Activated naive CD4-positive, alpha-beta T cell treated with anti-CD3 and anti-CD28 coated beads, Interleukin-2, amount 10 ng/mL, durations not matched to agents 7 days and 5 days (primary cell): Measurements from ENCODE around the gene MYO9A.

ENCODE experiments used
- CTCF ChIA-PET: fragments of 350-600 bp; sonication (Branson Sonifier 250); formaldehyde crosslinking; loops from one replicate; lab custom pipeline; 2021; ENCODE audit warnings: antibody characterized with exemption; lab: Charles Lee
- DNase-seq: peaks from one replicate; pipeline ENCODE4 v3.0.0-alpha.2; 2020
- H3K27ac Mint-ChIP-seq: one replicate; pipeline ENCODE4 v1.8.0; 2021; ENCODE audit warnings: mild to moderate bottlenecking, moderate library complexity, mixed read lengths
- H3K27me3 Mint-ChIP-seq: one replicate; pipeline ENCODE4 v1.8.0; 2021; ENCODE audit warnings: mild to moderate bottlenecking, mixed read lengths
- H3K36me3 Mint-ChIP-seq: one replicate; pipeline ENCODE4 v1.8.0; 2021; ENCODE audit warnings: mixed read lengths
- H3K4me1 Mint-ChIP-seq: one replicate; pipeline ENCODE4 v1.8.0; 2021; ENCODE audit warnings: mixed read lengths
- H3K4me3 Mint-ChIP-seq: one replicate; pipeline ENCODE4 v1.8.0; 2021; ENCODE audit warnings: mild to moderate bottlenecking, moderate library complexity, mixed read lengths
- H3K9me3 Mint-ChIP-seq: one replicate; pipeline ENCODE4 v1.8.0; 2021; ENCODE audit warnings: mixed read lengths

MYO9A gene

GRCh38 chr15:71962537-71962936 lies 155.4 kb downstream of the MYO9A start:
- no peaks in the 10 kb centered on the region for H3K4me1 Mint-ChIP-seq
- CTCF ChIA-PET = no interaction called here
- DNase-seq = no peak
- no peak overlapping the region for H3K4me3 Mint-ChIP-seq
- H3K27ac Mint-ChIP-seq = no peak overlapping the region
- no peaks in the 10 kb centered on the region for H3K27me3 Mint-ChIP-seq
- no peaks in the 10 kb centered on the region for H3K36me3 Mint-ChIP-seq
- H3K9me3 Mint-ChIP-seq = no peaks in the 10 kb centered on the region

GRCh38 chr15:71957026-71957425 lies 160.9 kb downstream of the MYO9A start:
- Mint-ChIP-seq H3K4me3 (no peak overlapping the region), H3K4me1 (no peaks in the 10 kb centered on the region), H3K27ac (no peak overlapping the region), H3K9me3 (no peaks in the 10 kb centered on the region), H3K27me3 (no peaks in the 10 kb centered on the region), H3K36me3 (no peaks in the 10 kb centered on the region)
- no peak for DNase-seq
- CTCF ChIA-PET = no interaction called here

GRCh38 chr15:71951134-71951533 lies 166.8 kb downstream of the MYO9A start:
- Mint-ChIP-seq H3K27ac (no peak overlapping the region), H3K4me3 (no peak overlapping the region), H3K36me3 (peaks cover 1% of the 10 kb centered on the region), H3K27me3 (no peaks in the 10 kb centered on the region), H3K9me3 (no peaks in the 10 kb centered on the region), H3K4me1 (no peaks in the 10 kb centered on the region)
- CTCF ChIA-PET = no interaction called here
- DNase-seq = no peak

DNA sequence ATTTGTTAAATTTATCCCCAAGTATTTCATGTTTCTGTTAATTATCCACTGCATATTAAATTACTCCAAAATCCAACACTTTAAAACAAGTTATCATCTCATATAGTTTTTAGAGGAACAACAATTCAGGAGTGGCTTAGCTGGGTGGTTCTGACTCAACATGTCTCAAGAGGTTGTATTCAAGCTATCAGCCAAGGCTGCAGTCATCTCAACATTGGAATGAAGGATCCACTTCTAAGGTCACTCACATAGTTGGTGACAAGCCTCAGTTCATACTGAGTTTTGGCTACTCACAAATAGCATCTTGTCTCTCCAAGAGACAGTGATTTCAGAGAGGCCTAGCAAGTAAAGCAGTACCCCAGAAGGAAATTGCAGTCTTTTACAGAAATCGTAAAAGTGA lies 172.9 kb downstream of the MYO9A start:
- Mint-ChIP-seq H3K27me3 (no peaks in the 10 kb centered on the region), H3K9me3 (no peaks in the 10 kb centered on the region), H3K36me3 (no peaks in the 10 kb centered on the region), H3K4me3 (no peak overlapping the region), H3K27ac (no peak overlapping the region), H3K4me1 (no peaks in the 10 kb centered on the region)
- CTCF ChIA-PET = interaction anchor here (0.6 kb wide), 1 partner anchor 144 kb away, joined by 3 read pairs; no protein-coding TSS in a partner anchor
- no peak for DNase-seq

DNA sequence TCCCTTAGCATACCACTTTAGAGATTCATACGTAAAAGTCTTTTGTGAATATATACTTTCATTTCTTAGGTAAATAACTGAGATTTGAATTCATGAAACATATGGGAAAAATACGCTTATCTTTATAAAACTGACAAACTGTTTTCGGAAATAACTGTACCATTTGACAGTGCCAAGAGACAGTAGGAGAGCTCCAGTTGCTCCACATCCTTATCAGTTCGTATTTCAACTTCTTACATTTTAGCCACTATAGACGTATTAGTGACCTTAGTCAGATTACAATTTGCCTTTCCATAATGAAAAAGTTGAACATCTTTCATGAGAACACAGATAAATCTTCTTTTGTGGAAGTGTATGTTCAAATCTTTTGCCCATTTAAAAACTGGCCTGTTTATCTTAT lies 174.1 kb downstream of the MYO9A start:
- Mint-ChIP-seq H3K4me1 (no peaks in the 10 kb centered on the region), H3K9me3 (no peaks in the 10 kb centered on the region), H3K27me3 (no peaks in the 10 kb centered on the region), H3K36me3 (no peaks in the 10 kb centered on the region), H3K27ac (no peak overlapping the region), H3K4me3 (no peak overlapping the region)
- DNase-seq = no peak
- CTCF ChIA-PET = no interaction called here

DNA sequence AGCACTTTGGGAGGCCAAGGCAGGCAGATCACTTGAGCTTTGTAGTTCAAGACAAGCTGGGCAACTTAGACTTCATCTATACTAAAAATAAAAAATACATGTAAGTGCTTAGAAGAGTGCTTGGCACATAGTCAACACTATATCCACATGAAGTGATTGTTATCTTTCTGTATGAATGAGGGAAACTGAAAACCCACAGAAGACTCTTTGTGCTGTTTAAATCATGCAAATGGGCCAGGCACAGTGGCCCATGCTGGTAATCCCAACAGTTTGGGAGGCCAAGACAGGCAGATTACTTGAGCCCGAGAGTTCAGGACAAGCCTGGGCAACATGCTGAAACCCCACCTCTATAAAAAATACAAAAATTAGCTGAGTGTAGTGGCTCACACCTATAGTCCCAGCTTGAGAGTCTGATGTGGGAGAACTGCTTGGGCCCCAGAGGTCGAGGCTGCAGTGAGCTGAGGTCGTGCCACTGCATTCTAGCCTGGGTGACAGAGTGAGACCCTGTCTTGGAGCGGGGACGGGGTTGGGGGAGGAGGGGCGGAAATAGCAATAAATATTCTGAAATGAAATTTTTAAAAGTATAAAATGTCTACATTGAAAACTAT lies 177.9 kb downstream of the MYO9A start:
- Mint-ChIP-seq H3K9me3 (no peaks in the 10 kb centered on the region), H3K27me3 (no peaks in the 10 kb centered on the region), H3K36me3 (peaks cover 4% of the 10 kb centered on the region), H3K4me3 (no peak overlapping the region), H3K4me1 (no peaks in the 10 kb centered on the region), H3K27ac (no peak overlapping the region)
- DNase-seq = no peak
- CTCF ChIA-PET = no interaction called here

DNA sequence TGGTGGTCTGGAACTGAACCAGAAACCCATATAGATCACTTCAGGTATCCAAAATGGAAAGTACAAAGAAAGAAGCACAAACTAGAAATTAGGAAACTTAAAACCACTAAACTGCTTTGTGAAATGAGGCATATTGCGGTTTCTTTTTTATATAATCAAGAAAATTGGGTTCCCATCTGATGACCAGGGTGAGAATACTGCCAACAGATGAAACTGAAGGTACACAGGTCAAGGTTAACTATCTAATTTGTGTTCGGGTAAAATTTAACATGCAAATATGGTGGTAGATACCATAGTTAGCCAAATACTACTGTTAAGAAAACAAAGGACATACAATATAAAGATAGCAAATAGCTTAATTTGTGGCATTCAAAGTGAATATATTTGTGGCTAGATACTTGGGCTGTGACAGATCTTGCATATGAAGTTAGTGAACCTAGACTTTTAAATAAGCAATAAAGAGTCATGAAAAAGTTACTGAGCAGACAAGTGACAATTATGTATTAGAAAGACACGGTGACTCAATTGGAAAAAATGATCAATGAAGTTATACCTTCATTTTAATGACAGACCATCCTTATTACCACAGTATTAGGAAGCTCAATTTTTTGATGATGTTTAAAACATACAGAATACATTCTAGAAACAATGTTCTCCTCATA lies 180.2 kb downstream of the MYO9A start:
- H3K4me3 Mint-ChIP-seq = no peak overlapping the region
- H3K27ac Mint-ChIP-seq = no peak overlapping the region
- CTCF ChIA-PET = no interaction called here
- no peaks in the 10 kb centered on the region for H3K9me3 Mint-ChIP-seq
- H3K36me3 Mint-ChIP-seq = peaks cover 6% of the 10 kb centered on the region
- DNase-seq = no peak
- H3K27me3 Mint-ChIP-seq = no peaks in the 10 kb centered on the region
- H3K4me1 Mint-ChIP-seq = no peaks in the 10 kb centered on the region

GRCh38 chr15:71934446-71934845 lies 183.5 kb downstream of the MYO9A start:
- CTCF ChIA-PET = no interaction called here
- Mint-ChIP-seq H3K27me3 (no peaks in the 10 kb centered on the region), H3K4me3 (no peak overlapping the region), H3K4me1 (no peaks in the 10 kb centered on the region), H3K27ac (no peak overlapping the region), H3K9me3 (peaks cover 20% of the 10 kb centered on the region), H3K36me3 (peaks cover 24% of the 10 kb centered on the region)
- DNase-seq = no peak

DNA sequence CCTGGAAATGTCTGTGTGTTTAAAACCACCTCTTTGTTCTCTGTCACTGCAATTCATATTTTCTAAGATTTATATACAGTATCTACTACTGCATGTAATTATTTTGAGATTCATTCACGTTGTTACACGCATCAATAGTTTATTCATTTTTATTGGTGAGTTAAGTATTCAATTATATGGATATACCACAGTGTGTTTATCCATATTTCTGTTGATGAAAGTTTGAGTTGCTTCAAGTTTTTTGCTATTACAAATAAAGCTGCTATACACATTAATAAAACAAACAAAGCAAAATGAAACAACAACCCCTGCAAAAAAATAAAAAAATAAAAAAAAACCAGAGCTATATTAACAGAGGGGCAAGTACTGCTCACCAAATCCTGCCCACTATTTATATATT lies 185.3 kb downstream of the MYO9A start:
- CTCF ChIA-PET = no interaction called here
- DNase-seq = no peak
- H3K9me3 Mint-ChIP-seq = peaks cover 20% of the 10 kb centered on the region
- H3K36me3 Mint-ChIP-seq = peaks cover 24% of the 10 kb centered on the region
- H3K4me3 Mint-ChIP-seq = no peak overlapping the region
- H3K4me1 Mint-ChIP-seq = no peaks in the 10 kb centered on the region
- H3K27ac Mint-ChIP-seq = no peak overlapping the region
- no peaks in the 10 kb centered on the region for H3K27me3 Mint-ChIP-seq

GRCh38 chr15:71931261-71931660 lies 186.7 kb downstream of the MYO9A start:
- no peaks in the 10 kb centered on the region for H3K4me1 Mint-ChIP-seq
- H3K36me3 Mint-ChIP-seq = peaks cover 24% of the 10 kb centered on the region
- H3K4me3 Mint-ChIP-seq = no peak overlapping the region
- H3K27ac Mint-ChIP-seq = no peak overlapping the region
- H3K9me3 Mint-ChIP-seq = peaks cover 20% of the 10 kb centered on the region
- no peak for DNase-seq
- H3K27me3 Mint-ChIP-seq = no peaks in the 10 kb centered on the region
- CTCF ChIA-PET = no interaction called here

DNA sequence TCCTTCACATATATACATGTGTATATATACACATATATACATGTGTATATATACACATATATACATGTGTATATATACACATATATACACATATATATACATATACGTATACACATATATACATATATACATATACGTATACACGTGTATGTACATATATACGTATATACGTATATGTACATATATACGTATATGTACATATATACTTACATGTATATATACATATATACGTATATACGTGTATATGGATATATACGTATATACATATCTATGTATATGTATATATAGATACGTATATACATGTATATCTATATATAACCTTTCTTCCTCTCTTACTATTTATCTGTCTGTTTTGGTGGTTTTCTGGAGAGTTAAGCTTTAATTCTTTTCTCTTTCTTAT lies 192.8 kb downstream of the MYO9A start:
- no peak for DNase-seq
- Mint-ChIP-seq H3K4me3 (no peak overlapping the region), H3K27ac (no peak overlapping the region), H3K4me1 (no peaks in the 10 kb centered on the region), H3K36me3 (no peaks in the 10 kb centered on the region), H3K27me3 (no peaks in the 10 kb centered on the region), H3K9me3 (peaks cover 4% of the 10 kb centered on the region)
- CTCF ChIA-PET = no interaction called here

DNA sequence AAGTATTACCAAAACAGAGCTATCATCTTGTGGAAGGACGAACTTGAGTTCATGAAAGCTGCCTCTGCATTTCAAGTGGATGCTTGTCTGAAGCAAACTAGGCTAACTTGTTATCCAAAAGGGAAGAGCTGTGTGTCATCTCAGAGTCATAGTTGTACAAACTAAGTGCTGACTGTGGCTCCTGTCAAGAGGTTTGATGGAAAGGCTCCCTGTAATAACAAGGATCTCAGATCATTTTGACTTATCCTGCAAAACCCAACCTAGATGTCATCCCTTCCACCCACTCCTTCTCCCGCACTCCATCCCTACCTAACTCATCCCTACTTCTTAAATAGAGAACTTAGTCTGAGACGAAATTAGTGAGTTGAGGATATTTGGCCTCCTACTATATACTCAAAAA lies 196.8 kb downstream of the MYO9A start:
- DNase-seq = no peak
- Mint-ChIP-seq H3K27ac (no peak overlapping the region), H3K27me3 (no peaks in the 10 kb centered on the region), H3K4me1 (no peaks in the 10 kb centered on the region), H3K36me3 (no peaks in the 10 kb centered on the region), H3K9me3 (no peaks in the 10 kb centered on the region), H3K4me3 (no peak overlapping the region)
- CTCF ChIA-PET = no interaction called here

GRCh38 chr15:71920573-71920972 lies 197.4 kb downstream of the MYO9A start:
- no peaks in the 10 kb centered on the region for H3K27me3 Mint-ChIP-seq
- no peak overlapping the region for H3K27ac Mint-ChIP-seq
- no peaks in the 10 kb centered on the region for H3K4me1 Mint-ChIP-seq
- CTCF ChIA-PET = no interaction called here
- H3K9me3 Mint-ChIP-seq = no peaks in the 10 kb centered on the region
- DNase-seq = no peak
- H3K36me3 Mint-ChIP-seq = no peaks in the 10 kb centered on the region
- H3K4me3 Mint-ChIP-seq = no peak overlapping the region

DNA sequence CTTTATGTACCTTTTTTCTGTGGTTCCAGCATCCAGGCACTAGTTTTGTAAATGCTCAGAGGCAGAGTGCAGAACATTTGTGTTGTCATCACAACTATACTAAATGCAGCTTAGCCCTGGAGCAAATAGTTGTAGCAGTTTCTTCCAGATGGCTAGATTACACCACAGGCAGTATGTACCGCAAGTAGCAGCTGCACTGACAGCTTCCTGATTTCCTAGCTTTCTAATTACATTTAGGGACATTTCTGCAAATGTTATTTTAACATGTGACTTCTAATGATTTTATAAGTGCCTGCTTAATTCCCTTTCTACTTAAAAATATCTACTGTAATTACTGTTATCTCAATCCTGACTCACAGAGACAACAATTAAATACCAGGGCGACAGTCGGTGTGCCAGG lies 201.1 kb downstream of the MYO9A start:
- H3K9me3 Mint-ChIP-seq = no peaks in the 10 kb centered on the region
- H3K4me1 Mint-ChIP-seq = no peaks in the 10 kb centered on the region
- no peak overlapping the region for H3K27ac Mint-ChIP-seq
- H3K27me3 Mint-ChIP-seq = no peaks in the 10 kb centered on the region
- CTCF ChIA-PET = interaction anchor here (1.0 kb wide), 1 partner anchor 239 kb away, joined by 3 read pairs; no protein-coding TSS in a partner anchor
- H3K4me3 Mint-ChIP-seq = no peak overlapping the region
- no peaks in the 10 kb centered on the region for H3K36me3 Mint-ChIP-seq
- no peak for DNase-seq

GRCh38 chr15:71914092-71914491 lies 203.9 kb downstream of the MYO9A start:
- Mint-ChIP-seq H3K4me3 (no peak overlapping the region), H3K4me1 (no peaks in the 10 kb centered on the region), H3K27me3 (no peaks in the 10 kb centered on the region), H3K27ac (no peak overlapping the region), H3K36me3 (no peaks in the 10 kb centered on the region), H3K9me3 (no peaks in the 10 kb centered on the region)
- DNase-seq = no peak
- CTCF ChIA-PET = no interaction called here
